AG09309 (cell line): Measurements from ENCODE around the gene TMPRSS13.

ENCODE experiments used
- DNase-seq: peaks from one replicate; pipeline ENCODE4 v3.0.0-alpha.2; 2010; ENCODE audit warnings: low read depth
- H3K4me3 ChIP-seq: 2 replicates; pipeline ENCODE4 v1.5.1; 2011; ENCODE audit warnings: mild to moderate bottlenecking, low read depth, low read length, moderate library complexity; ENCODE audit not compliant: control insufficient read depth
- CTCF ChIP-seq: IDR thresholded peaks from 2 replicates; pipeline ENCODE4 v1.5.1; 2011; ENCODE audit warnings: mild to moderate bottlenecking, low read depth, low read length, inconsistent platforms; ENCODE audit not compliant: insufficient read depth, control insufficient read depth; ENCODE audit errors: missing control alignments

The TMPRSS13 gene

GRCh38 chr11:117873828-117874125 lies 55.4 kb downstream of the TMPRSS13 start:
- no peak overlapping the region for H3K4me3 ChIP-seq
- DNase-seq: no peak
- no peak for TF ChIP-seq CTCF

- TF ChIP-seq CTCF: no peak
- no peak overlapping the region for H3K4me3 ChIP-seq
- no peak for DNase-seq
These were observed 56.0 kb downstream of the TMPRSS13 start for GRCh38 chr11:117872975-117873827.

GRCh38 chr11:117872420-117872961 lies 56.7 kb downstream of the TMPRSS13 start:
- no peak for DNase-seq
- no peak for TF ChIP-seq CTCF
- H3K4me3 ChIP-seq: no peak overlapping the region

GRCh38 chr11:117871784-117872183 lies 57.4 kb downstream of the TMPRSS13 start:
- no peak for TF ChIP-seq CTCF
- DNase-seq: no peak
- no peak overlapping the region for H3K4me3 ChIP-seq

- TF ChIP-seq CTCF: no peak
- no peak for DNase-seq
- no peak overlapping the region for H3K4me3 ChIP-seq
These were observed 58.0 kb downstream of the TMPRSS13 start for GRCh38 chr11:117871160-117871559.

- no peak for DNase-seq
- TF ChIP-seq CTCF: no peak
- no peak overlapping the region for H3K4me3 ChIP-seq
These were observed 58.9 kb downstream of the TMPRSS13 start for GRCh38 chr11:117870103-117870952.
